H9 (cell line): Measurements from ENCODE around the gene ISOC1. TPM values are rescaled to one million over a fixed set of nuclear protein-coding genes. Genes with fewer than 3 reads are reported as not detected.

Experiments used
- DNase-seq: peaks from one replicate; pipeline ENCODE4 v3.0.0-alpha.2; 2017
- H2AFZ ChIP-seq: one replicate; pipeline ENCODE4 v1.6.1; 2013; ENCODE audit warnings: mild to moderate bottlenecking, low read length, control low read depth, moderate library complexity
- H2AK5ac ChIP-seq: 2 replicates; pipeline ENCODE4 v1.6.1; 2013; ENCODE audit warnings: low read length, control low read depth, mixed read lengths; ENCODE audit not compliant: insufficient read length
- H2BK120ac ChIP-seq: one replicate; pipeline ENCODE4 v1.6.1; 2013; ENCODE audit warnings: low read depth, mild to moderate bottlenecking, low read length, control low read depth, inconsistent platforms; ENCODE audit not compliant: poor library complexity, severe bottlenecking
- H2BK12ac ChIP-seq: 2 replicates; pipeline ENCODE4 v1.6.1; 2013; ENCODE audit warnings: low read length, control low read depth, mixed read lengths, low read depth; ENCODE audit not compliant: insufficient read length
- H2BK15ac ChIP-seq: 2 replicates; pipeline ENCODE4 v1.6.1; 2013; ENCODE audit warnings: low read depth, low read length, control low read depth
- H2BK20ac ChIP-seq: one replicate; pipeline ENCODE4 v1.6.1; 2013; ENCODE audit warnings: low read depth, mild to moderate bottlenecking, low read length, control low read depth, inconsistent platforms; ENCODE audit not compliant: poor library complexity, severe bottlenecking
- H2BK5ac ChIP-seq: 2 replicates; pipeline ENCODE4 v1.6.1; 2013; ENCODE audit warnings: low read length, control low read depth, mixed read lengths; ENCODE audit not compliant: insufficient read length
- H3K14ac ChIP-seq: 2 replicates; pipeline ENCODE4 v1.6.1; 2013; ENCODE audit warnings: low read length, control low read depth; ENCODE audit not compliant: insufficient read depth
- H3K18ac ChIP-seq: 2 replicates; pipeline ENCODE4 v1.6.1; 2013; ENCODE audit warnings: low read depth, mild to moderate bottlenecking, mixed read lengths, low read length, control low read depth; ENCODE audit not compliant: insufficient read length
- H3K23ac ChIP-seq: 2 replicates; pipeline ENCODE4 v1.6.1; 2013; ENCODE audit warnings: low read length, control low read depth, mixed read lengths, low read depth; ENCODE audit not compliant: insufficient read length
- H3K23me2 ChIP-seq: 2 replicates; pipeline ENCODE4 v1.6.1; 2013; ENCODE audit warnings: low read depth, mild to moderate bottlenecking, mixed read lengths, low read length, control low read depth; ENCODE audit not compliant: insufficient read length, poor library complexity, severe bottlenecking
- H3K27ac ChIP-seq: 2 replicates; pipeline ENCODE4 v1.5.1; 2013; ENCODE audit warnings: low read length, control low read depth, mixed read lengths, low read depth; ENCODE audit not compliant: insufficient read length
- H3K27me3 ChIP-seq: 2 replicates; pipeline ENCODE4 v1.6.1; 2013; ENCODE audit warnings: low read length, control low read depth, inconsistent platforms; ENCODE audit not compliant: insufficient read depth
- H3K4ac ChIP-seq: 2 replicates; pipeline ENCODE4 v1.6.1; 2013; ENCODE audit warnings: low read depth, mild to moderate bottlenecking, control low read depth, inconsistent platforms, low read length, moderate library complexity
- H3K4me1 ChIP-seq: 2 replicates; pipeline ENCODE4 v1.6.1; 2013; ENCODE audit warnings: low read length, control low read depth, inconsistent platforms; ENCODE audit not compliant: insufficient read depth
- H3K4me2 ChIP-seq: 2 replicates; pipeline ENCODE4 v1.6.1; 2013; ENCODE audit warnings: low read length, control low read depth, mixed read lengths; ENCODE audit not compliant: insufficient read length, insufficient read depth
- H3K56ac ChIP-seq: 2 replicates; pipeline ENCODE4 v1.6.1; 2013; ENCODE audit warnings: low read depth, mild to moderate bottlenecking, mixed read lengths, low read length, control low read depth; ENCODE audit not compliant: insufficient read length
- H3K79me1 ChIP-seq: 2 replicates; pipeline ENCODE4 v1.6.1; 2013; ENCODE audit warnings: low read depth, mild to moderate bottlenecking, moderate library complexity, low read length, control low read depth, inconsistent platforms; ENCODE audit not compliant: insufficient read depth, poor library complexity, severe bottlenecking
- H3K79me2 ChIP-seq: 2 replicates; pipeline ENCODE4 v1.6.1; 2013; ENCODE audit warnings: low read length, control low read depth, inconsistent platforms; ENCODE audit not compliant: insufficient read depth
- H3K9ac ChIP-seq: 2 replicates; pipeline ENCODE4 v1.6.1; 2013; ENCODE audit warnings: low read length, control low read depth, mixed read lengths; ENCODE audit not compliant: insufficient read length; ENCODE audit errors: extremely low read depth
- H3K9me3 ChIP-seq: one replicate; pipeline ENCODE4 v1.6.1; 2013; ENCODE audit warnings: low read depth, low read length, inconsistent platforms; ENCODE audit not compliant: control insufficient read depth
- H3T11ph ChIP-seq: one replicate; pipeline ENCODE4 v1.6.1; 2013; ENCODE audit warnings: mild to moderate bottlenecking, low read length, control low read depth, inconsistent platforms
- H4K20me1 ChIP-seq: one replicate; pipeline ENCODE4 v1.6.1; 2013; ENCODE audit not compliant: control insufficient read depth, insufficient read length, insufficient read depth
- H4K5ac ChIP-seq: 2 replicates; pipeline ENCODE4 v1.6.1; 2013; ENCODE audit warnings: low read depth, mild to moderate bottlenecking, mixed read lengths, low read length, control low read depth; ENCODE audit not compliant: insufficient read length
- H4K8ac ChIP-seq: replicated peaks from 2 replicates; pipeline ENCODE4 v1.6.1; 2013; ENCODE audit warnings: low read length, control low read depth, mixed read lengths, low read depth; ENCODE audit not compliant: insufficient read length
- H4K91ac ChIP-seq: 2 replicates; pipeline ENCODE4 v1.6.1; 2013; ENCODE audit warnings: low read depth, mild to moderate bottlenecking, moderate library complexity, mixed read lengths, low read length, control low read depth; ENCODE audit not compliant: insufficient read length
- H3K27ac Mint-ChIP-seq, 3 experiments: 2 replicates in 2 of 3; 3 replicates in 1 of 3; pipeline ENCODE4 v1.8.0; 2020 to 2021; ENCODE audit warnings: mixed read lengths in 3 of 3, mild to moderate bottlenecking in 1 of 3, moderate library complexity in 1 of 3
- H3K27me3 Mint-ChIP-seq: 2 replicates; pipeline ENCODE4 v1.8.0; 2021; ENCODE audit warnings: low read depth, mild to moderate bottlenecking, moderate library complexity, mixed read lengths
- H3K36me3 Mint-ChIP-seq, 3 experiments: 2 replicates in 2 of 3; 3 replicates in 1 of 3; pipeline ENCODE4 v1.8.0; 2020 to 2021; ENCODE audit warnings: low read depth in 3 of 3, mixed read lengths in 3 of 3; ENCODE audit not compliant: insufficient read depth in 1 of 3
- H3K4me1 Mint-ChIP-seq, 2 experiments: 2 replicates each; pipeline ENCODE4 v1.8.0; 2020; ENCODE audit warnings: mixed read lengths in 2 of 2
- H3K4me3 Mint-ChIP-seq, 2 experiments: 2 replicates in 1 of 2; 3 replicates in 1 of 2; pipeline ENCODE4 v1.8.0; 2020 to 2021; ENCODE audit warnings: mild to moderate bottlenecking in 2 of 2, mixed read lengths in 2 of 2, moderate library complexity in 1 of 2
- H3K9me3 Mint-ChIP-seq, 2 experiments: 2 replicates in 1 of 2; 3 replicates in 1 of 2; pipeline ENCODE4 v1.8.0; 2020; ENCODE audit warnings: mild to moderate bottlenecking in 2 of 2, mixed read lengths in 2 of 2, moderate library complexity in 1 of 2
- CTCF ChIP-seq: fragments of 200-600 bp; sonication (generic); conservative IDR thresholded peaks from 3 replicates; pipeline ENCODE4 v1.8.0; 2021; ENCODE audit warnings: antibody characterized with exemption, mild to moderate bottlenecking
- WGBS: extraction: QIAGEN DNeasy Blood & Tissue Kit; methylation state at CpG from one replicate; pipeline ENCODE4 v1.1.7; 2013; ENCODE audit warnings: missing lambda C conversion rate, low lambda C conversion rate, mixed read lengths; ENCODE audit not compliant: insufficient read length; ENCODE audit errors: extremely low coverage; 5-methylcytosine and 5-hydroxymethylcytosine counted together
- total RNA-seq: library from RNA; stranded (reverse); gene quantifications from 2 replicates; pipeline ENCODE4 v1.2.1, GENCODE V29; 2021

Gene ISOC1
- total RNA-seq, 1 experiment from 2014 or later = 23.0 TPM

GRCh38 chr5:129098488-129099183, 4.1 kb downstream of the ISOC1 start:
- Histone ChIP-seq H4K20me1 (no peaks in the 10 kb centered on the region), H2BK120ac (no peak overlapping the region), H4K5ac (no peak overlapping the region), H3K4ac (no peak overlapping the region), H4K91ac (no peak overlapping the region), H2AFZ (no peak overlapping the region), H3K4me2 (no peak overlapping the region), H3K23ac (no peak overlapping the region), H3K79me2 (no peaks in the 10 kb centered on the region), H3K14ac (no peak overlapping the region), H2AK5ac (no peak overlapping the region), H2BK15ac (no peak overlapping the region), H3K27ac (no peak overlapping the region), H3K56ac (no peak overlapping the region), H2BK12ac (no peak overlapping the region), H3K79me1 (no peaks in the 10 kb centered on the region), H3K18ac (no peak overlapping the region), H3K23me2 (peaks cover 6% of the 10 kb centered on the region), H2BK5ac (no peak overlapping the region), H3K27me3 (no peaks in the 10 kb centered on the region; the same call in none of the 2 replicates), H3K9ac (no peak overlapping the region), H3K4me1 (no peaks in the 10 kb centered on the region), H2BK20ac (no peak overlapping the region), H4K8ac (no peak overlapping the region), H3K9me3 (no peaks in the 10 kb centered on the region), H3T11ph (no peak overlapping the region)
- DNase-seq = no peak
- no peak overlapping the region; a peak in 1 of 7 replicates for H3K27ac Mint-ChIP-seq
- no peaks in the 10 kb centered on the region for H3K9me3 Mint-ChIP-seq
- no peak overlapping the region for H3K4me3 Mint-ChIP-seq
- H3K36me3 Mint-ChIP-seq = no peaks in the 10 kb centered on the region; a peak in 2 of 7 replicates
- H3K4me1 Mint-ChIP-seq = peaks cover 20 to 29% of the 10 kb centered on the region in 2 experiments
- no CpG with 5 or more reads among the region's 3 CpGs for WGBS
- H3K27me3 Mint-ChIP-seq = peaks cover 19% of the 10 kb centered on the region
- TF ChIP-seq CTCF = no peak
